KMS-11 (cell line): ENCODE measurements around the gene MEF2A.

Experiments used
- H2AFZ ChIP-seq: fragments of 200-600 bp; sonication (generic); 2 replicates; pipeline ENCODE4 v1.6.1; 2016; ENCODE audit warnings: antibody characterized with exemption, mixed run types, low read depth
- H3K27ac ChIP-seq: fragments of 200-600 bp; sonication (generic); 2 replicates; pipeline ENCODE4 v1.6.1; 2016; ENCODE audit warnings: mild to moderate bottlenecking, mixed run types
- H3K27me3 ChIP-seq: fragments of 200-600 bp; sonication (generic); 2 replicates; pipeline ENCODE4 v1.6.1; 2017; ENCODE audit warnings: mild to moderate bottlenecking, low read depth, mixed run types, moderate library complexity; ENCODE audit not compliant: insufficient read depth
- H3K36me3 ChIP-seq: fragments of 200-600 bp; sonication (generic); 2 replicates; pipeline ENCODE4 v1.6.1; 2017; ENCODE audit warnings: mild to moderate bottlenecking, mixed run types; ENCODE audit not compliant: insufficient read depth
- H3K4me1 ChIP-seq: fragments of 200-600 bp; sonication (generic); 2 replicates; pipeline ENCODE4 v1.6.1; 2016; ENCODE audit warnings: mild to moderate bottlenecking, low read depth, mixed run types; ENCODE audit not compliant: poor library complexity, severe bottlenecking
- H3K4me2 ChIP-seq: fragments of 200-600 bp; sonication (generic); 2 replicates; pipeline ENCODE4 v1.7.0; 2016; ENCODE audit warnings: mild to moderate bottlenecking, mixed run types
- H3K4me3 ChIP-seq: fragments of 200-600 bp; sonication (generic); IDR thresholded peaks from 2 replicates; pipeline ENCODE4 v1.6.1; 2017; ENCODE audit warnings: low read depth, low read length, mixed read lengths; ENCODE audit not compliant: insufficient read depth
- H3K79me2 ChIP-seq: fragments of 200-600 bp; sonication (generic); 2 replicates; pipeline ENCODE4 v1.6.1; 2016; ENCODE audit warnings: low read depth, mixed run types; ENCODE audit not compliant: insufficient read depth
- H3K9ac ChIP-seq: fragments of 200-600 bp; sonication (generic); 2 replicates; pipeline ENCODE4 v1.6.1; 2016; ENCODE audit warnings: mild to moderate bottlenecking, mixed run types
- H4K20me1 ChIP-seq: fragments of 200-600 bp; sonication (generic); 2 replicates; pipeline ENCODE4 v1.6.1; 2016; ENCODE audit warnings: mild to moderate bottlenecking, mixed run types; ENCODE audit not compliant: insufficient read depth
- TF ChIP-seq, protein P1 (sequence below): fragments of 200-600 bp; sonication (generic); conservative IDR thresholded peaks from 2 replicates; pipeline ENCODE4 v1.6.1; 2017; ENCODE audit warnings: low read depth, mild to moderate bottlenecking, antibody characterized with exemption, low read length, moderate library complexity, mixed read lengths

Gene MEF2A

DNA sequence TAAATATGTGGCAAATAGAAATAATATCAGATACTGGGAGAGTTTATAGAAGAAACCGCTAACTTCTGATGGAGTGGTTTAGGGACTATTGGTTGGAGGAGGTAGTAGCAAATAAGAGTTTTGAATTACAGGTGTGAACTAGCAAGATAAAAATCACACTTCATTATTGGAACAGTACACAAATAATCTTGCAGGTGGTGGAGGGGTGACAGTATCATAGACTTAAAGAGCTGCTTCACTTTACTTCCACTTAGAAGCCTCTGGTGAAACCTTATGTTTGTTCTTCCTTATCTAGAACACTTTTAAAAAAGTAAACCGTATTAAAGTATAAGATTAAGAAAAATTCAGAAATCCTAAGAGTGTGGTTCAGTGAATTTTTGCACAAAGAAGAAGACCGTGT is 69.4 kb downstream of the MEF2A start:
- Histone ChIP-seq H3K4me3 (no peak overlapping the region), H3K9ac (no peak overlapping the region), H3K27me3 (no peaks in the 10 kb centered on the region), H3K27ac (no peak overlapping the region), H3K79me2 (no peaks in the 10 kb centered on the region), H4K20me1 (no peaks in the 10 kb centered on the region), H3K36me3 (no peaks in the 10 kb centered on the region), H3K4me2 (no peak overlapping the region), H2AFZ (no peak overlapping the region), H3K4me1 (peaks cover 16% of the 10 kb centered on the region)
- TF ChIP-seq, protein P1, sequence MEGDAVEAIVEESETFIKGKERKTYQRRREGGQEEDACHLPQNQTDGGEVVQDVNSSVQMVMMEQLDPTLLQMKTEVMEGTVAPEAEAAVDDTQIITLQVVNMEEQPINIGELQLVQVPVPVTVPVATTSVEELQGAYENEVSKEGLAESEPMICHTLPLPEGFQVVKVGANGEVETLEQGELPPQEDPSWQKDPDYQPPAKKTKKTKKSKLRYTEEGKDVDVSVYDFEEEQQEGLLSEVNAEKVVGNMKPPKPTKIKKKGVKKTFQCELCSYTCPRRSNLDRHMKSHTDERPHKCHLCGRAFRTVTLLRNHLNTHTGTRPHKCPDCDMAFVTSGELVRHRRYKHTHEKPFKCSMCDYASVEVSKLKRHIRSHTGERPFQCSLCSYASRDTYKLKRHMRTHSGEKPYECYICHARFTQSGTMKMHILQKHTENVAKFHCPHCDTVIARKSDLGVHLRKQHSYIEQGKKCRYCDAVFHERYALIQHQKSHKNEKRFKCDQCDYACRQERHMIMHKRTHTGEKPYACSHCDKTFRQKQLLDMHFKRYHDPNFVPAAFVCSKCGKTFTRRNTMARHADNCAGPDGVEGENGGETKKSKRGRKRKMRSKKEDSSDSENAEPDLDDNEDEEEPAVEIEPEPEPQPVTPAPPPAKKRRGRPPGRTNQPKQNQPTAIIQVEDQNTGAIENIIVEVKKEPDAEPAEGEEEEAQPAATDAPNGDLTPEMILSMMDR, result no peak

DNA sequence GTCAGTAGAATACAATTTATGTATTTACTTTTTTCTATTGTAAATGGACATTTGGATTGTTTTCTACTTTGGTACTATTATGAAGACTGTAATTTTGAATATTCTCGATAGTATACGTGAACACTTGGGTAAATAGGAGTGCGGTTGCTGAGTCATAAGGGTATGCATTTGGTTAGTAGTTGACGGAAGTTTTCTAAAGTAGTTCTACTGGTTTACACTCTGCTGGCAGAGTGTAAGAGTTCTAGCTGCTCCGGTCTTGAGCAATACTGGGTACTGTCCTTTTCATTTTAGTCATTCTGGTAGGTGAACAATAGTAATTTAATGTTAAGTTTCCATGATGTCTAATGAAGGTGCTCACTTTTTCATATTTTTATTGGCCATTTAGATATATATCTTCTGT is 70.0 kb downstream of the MEF2A start:
- Histone ChIP-seq H3K79me2 (no peaks in the 10 kb centered on the region), H3K4me2 (no peak overlapping the region), H4K20me1 (no peaks in the 10 kb centered on the region), H3K9ac (no peak overlapping the region), H2AFZ (no peak overlapping the region), H3K4me3 (no peak overlapping the region), H3K27me3 (no peaks in the 10 kb centered on the region), H3K36me3 (no peaks in the 10 kb centered on the region), H3K27ac (no peak overlapping the region), H3K4me1 (peaks cover 15% of the 10 kb centered on the region)
- TF ChIP-seq, protein P1, result no peak

DNA sequence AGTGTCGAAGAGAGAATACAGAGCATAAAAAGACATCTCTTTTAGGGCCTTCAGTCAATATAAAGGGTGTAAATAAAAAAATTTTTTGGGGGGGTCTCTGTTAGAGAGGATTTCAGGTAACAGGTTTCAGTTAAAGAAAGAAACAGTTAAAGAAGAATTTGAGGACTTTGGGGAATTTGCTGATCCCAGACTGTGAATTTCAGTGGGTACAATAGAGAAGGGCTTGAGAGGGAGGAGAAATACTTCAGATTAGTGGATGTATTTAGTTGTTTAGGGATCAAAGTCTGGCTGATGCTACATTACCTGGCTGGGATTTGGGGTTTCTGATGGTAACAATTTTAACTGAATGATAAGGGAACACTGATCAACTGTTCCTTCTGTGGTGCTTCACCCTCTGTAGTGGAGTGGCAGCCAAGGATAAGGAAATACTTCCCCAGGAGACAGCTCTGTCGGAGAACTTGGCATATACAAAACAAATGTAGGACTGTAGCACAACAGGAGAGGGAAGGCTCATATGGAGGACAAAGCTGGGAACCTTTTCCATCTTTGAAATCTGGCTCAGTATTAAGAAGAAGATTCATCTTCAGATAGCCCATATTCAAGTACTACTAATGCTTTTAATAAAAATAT is 79.2 kb downstream of the MEF2A start:
- peaks cover 3% of the 10 kb centered on the region; the same call in 1 of the 2 replicates for H3K36me3 ChIP-seq
- H3K79me2 ChIP-seq, result no peaks in the 10 kb centered on the region
- no peaks in the 10 kb centered on the region for H4K20me1 ChIP-seq
- TF ChIP-seq, protein P1, result no peak
- H3K27me3 ChIP-seq, result no peaks in the 10 kb centered on the region
- H3K9ac ChIP-seq, result no peak overlapping the region
- peaks cover under 1% of the 10 kb centered on the region for H3K4me1 ChIP-seq
- H2AFZ ChIP-seq, result no peak overlapping the region
- no peak overlapping the region for H3K27ac ChIP-seq
- no peak overlapping the region for H3K4me3 ChIP-seq
- no peak overlapping the region for H3K4me2 ChIP-seq

DNA sequence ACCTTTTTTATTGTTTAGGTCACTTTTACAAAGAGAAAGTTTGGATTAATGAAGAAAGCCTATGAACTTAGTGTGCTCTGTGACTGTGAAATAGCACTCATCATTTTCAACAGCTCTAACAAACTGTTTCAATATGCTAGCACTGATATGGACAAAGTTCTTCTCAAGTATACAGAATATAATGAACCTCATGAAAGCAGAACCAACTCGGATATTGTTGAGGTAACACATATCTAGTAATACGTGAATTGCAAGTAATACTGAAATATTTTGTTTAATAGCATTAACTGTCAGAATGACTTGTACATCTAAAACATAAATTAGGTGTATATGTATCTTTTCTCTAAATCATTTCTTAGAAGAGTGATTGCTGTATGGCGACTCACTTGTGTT is 79.8 kb downstream of the MEF2A start:
- Histone ChIP-seq H4K20me1 (no peaks in the 10 kb centered on the region), H3K79me2 (no peaks in the 10 kb centered on the region), H3K9ac (no peak overlapping the region), H3K36me3 (peaks cover 3% of the 10 kb centered on the region; the same call in 1 of the 2 replicates), H2AFZ (no peak overlapping the region), H3K4me2 (no peak overlapping the region), H3K27me3 (no peaks in the 10 kb centered on the region), H3K27ac (no peak overlapping the region), H3K4me1 (no peaks in the 10 kb centered on the region), H3K4me3 (no peak overlapping the region)
- TF ChIP-seq, protein P1, result no peak
